HG03354 (cell line): ENCODE results near the gene CIAPIN1.

Experiments used
- ATAC-seq: cut with Tn5 transposase; IDR thresholded peaks from one replicate; pipeline ENCODE4 v1.9.1; 2021; ENCODE audit warnings: mild to moderate bottlenecking; ENCODE audit not compliant: unreplicated experiment, poor library complexity, severe bottlenecking

The CIAPIN1 gene

GRCh38 chr16:57477531-57478202, 30.5 kb upstream of the CIAPIN1 start:
- no peak for ATAC-seq

DNA sequence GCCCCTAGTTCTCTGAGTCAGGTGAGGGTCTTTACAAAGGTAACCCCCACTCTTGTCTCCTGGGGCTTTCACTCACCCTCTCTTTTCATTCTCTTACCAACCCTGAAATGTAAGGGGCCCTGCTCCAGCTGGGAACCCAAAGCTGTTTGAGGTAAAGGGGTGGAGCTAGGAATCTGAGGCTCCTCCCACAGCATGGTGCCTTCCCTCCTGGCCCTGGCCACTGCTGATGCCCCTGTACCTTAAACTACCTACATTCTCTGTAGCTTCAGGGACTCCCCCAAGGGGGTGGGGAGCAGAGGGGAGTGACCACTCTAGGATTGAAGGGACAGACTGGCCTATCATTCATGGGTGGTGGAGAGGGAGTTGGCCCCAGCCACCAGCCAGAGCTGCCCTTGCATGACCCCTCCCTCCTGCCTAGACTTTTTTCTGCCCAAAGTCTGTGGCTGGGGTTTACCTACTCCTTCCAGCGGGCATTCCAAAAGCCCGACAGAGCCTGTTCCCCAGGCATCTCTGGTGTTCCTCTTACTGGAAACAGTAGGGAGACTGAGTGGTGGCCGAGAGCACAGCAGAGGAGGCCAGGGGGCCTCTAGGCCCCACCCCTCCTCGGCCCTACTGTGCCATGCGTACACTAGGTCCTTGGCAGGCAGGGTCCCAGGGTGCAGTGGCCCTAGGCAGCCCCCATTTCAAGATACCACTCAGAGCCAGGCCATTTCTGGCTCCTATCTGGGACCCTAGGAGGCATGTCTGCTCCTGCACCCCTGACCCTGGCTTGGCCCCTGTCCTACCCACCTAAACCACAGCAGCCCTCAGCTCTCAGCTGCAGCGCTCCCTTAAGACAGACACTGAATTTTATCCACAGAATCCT, 29.6 kb upstream of the CIAPIN1 start:
- ATAC-seq, result no peak

- ATAC-seq, result peak; percentile 98
Measured at GRCh38 chr16:57475711-57476339, 28.6 kb upstream of the CIAPIN1 start.

DNA sequence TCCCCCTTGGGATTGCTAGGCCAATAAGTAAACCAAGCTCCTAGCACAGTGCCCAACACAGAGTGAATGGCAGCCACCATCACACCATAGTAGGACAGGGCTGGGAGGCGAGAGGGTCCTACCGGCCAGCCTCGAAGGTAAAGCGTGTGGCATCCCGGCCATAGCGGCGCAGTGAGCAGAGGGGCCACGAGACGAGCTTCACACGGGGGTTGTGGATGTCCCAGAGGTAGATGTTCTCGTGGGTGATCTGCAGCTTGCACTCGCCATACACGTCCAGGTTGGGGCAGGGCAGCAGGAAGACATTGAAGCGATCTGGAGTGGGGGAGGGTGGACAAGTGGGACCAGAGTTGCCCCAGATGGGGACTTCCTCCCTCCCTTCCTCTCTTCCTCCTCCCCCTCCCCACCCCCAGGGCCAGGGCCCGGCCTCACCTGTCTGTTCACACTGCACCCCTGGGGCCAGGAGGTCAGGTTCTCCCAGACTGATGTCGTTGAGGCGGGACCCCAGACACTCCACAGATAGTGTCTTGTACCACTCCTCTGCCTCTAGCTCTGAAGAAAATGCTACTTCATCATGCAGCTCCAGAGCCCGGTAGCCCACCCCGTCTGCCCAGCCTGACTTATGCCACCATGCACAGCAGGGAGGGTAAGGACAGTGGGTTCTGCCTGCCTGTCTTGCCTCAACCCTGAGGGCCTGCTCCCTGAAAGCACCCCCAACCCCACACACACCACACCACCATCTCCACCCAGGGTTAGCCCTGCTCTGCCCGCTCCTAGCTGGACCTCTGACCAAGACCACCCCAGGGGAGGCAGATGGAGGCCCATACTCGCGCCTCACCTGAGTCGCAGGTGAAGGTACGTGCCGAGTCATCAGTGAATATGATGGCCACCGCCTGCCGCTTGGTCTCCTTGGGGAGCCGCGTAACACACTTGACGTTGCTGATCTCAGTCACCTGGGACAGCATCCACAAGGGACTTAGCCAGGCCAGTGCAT, 27.8 kb upstream of the CIAPIN1 start:
- no peak for ATAC-seq

GRCh38 chr16:57473906-57474305, 26.7 kb upstream of the CIAPIN1 start:
- no peak for ATAC-seq

GRCh38 chr16:57473176-57473840, 26.1 kb upstream of the CIAPIN1 start:
- no peak for ATAC-seq

DNA sequence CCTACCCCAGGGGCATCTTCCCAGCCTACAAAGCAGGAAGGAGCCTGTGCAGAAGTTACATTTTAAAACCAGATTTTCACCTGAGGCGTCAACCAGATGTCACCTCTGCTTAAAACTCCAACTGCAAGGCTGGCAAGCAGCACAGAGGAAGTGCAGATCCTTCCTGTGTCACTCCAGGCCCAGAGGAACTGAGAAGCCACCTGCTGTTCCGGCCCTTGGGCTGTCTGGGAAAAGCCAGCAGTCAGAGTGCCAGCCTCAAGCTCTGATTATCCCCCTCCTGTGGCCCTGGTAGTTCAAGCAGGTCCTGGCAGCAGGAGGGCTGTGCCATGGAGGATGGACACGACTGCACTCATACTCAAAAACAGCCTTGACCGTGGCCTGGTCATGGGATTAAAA, 25.5 kb upstream of the CIAPIN1 start:
- no peak for ATAC-seq

GRCh38 chr16:57471852-57472664, 24.9 kb upstream of the CIAPIN1 start:
- ATAC-seq, result no peak

- ATAC-seq, result no peak
Measured at GRCh38 chr16:57471209-57471608, 24.0 kb upstream of the CIAPIN1 start.

GRCh38 chr16:57470711-57471110, 23.5 kb upstream of the CIAPIN1 start:
- ATAC-seq, result no peak

- ATAC-seq, result no peak
Measured at GRCh38 chr16:57469917-57470470, 22.8 kb upstream of the CIAPIN1 start.

DNA sequence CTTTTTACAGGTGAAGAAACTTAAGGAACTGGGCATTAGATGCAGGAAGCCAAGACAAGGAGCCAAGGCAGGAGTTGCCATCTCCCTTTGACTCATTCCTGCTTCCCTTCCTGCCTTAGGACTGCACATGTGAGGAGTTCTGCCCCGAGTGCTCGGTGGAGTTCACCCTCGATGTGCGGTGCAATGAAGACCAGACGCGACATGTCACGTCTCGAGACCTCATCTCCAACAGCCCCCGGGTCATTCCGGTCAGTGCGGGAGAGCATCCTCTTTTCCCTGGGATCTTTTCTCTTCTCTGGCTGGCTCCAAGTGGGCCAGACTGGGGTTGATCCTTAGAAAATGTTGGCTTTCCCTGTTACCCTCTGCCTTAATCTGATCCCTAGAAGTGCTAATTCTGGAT, 21.9 kb upstream of the CIAPIN1 start:
- no peak for ATAC-seq

DNA sequence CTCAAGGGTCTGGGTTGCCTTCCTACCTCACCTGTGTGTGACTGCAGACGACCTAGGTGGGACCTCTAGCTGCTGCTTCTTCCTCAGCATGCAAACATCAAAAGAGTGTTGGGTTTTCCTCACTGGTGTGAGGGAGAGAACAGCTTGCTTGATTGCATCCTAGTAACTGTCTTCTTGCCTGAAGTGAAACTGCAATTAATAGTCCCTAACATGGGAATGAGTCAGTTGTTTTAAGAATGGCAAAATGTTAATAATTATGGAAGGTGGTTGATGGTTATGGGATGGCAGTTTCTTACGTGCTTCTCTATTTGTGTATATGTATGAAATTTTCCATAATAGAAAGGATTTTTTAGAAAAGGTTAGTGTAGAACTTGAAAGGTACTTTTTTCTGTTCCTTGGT, 21.2 kb upstream of the CIAPIN1 start:
- ATAC-seq, result no peak

DNA sequence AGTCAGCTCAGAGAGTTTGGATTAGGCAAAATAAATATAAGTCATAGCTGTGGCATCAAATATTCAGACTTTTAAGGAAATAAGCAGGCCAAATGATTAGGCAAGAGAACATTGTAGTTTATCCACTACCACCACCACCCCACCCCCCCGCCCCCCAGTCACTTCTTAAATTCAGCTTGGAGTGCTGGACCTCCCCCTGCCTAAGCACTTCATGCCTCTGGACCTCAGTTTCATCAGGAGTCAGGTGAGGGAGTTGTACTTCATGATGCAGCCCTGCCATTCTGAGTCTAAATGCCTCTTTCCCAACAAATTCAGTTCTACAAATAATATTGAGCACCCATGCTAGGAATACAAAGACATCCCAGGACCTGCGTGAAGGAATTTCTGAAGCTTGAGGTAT, 17.3 kb upstream of the CIAPIN1 start:
- ATAC-seq, result no peak

GRCh38 chr16:57462978-57463362, 15.8 kb upstream of the CIAPIN1 start:
- peak; percentile 28 for ATAC-seq

DNA sequence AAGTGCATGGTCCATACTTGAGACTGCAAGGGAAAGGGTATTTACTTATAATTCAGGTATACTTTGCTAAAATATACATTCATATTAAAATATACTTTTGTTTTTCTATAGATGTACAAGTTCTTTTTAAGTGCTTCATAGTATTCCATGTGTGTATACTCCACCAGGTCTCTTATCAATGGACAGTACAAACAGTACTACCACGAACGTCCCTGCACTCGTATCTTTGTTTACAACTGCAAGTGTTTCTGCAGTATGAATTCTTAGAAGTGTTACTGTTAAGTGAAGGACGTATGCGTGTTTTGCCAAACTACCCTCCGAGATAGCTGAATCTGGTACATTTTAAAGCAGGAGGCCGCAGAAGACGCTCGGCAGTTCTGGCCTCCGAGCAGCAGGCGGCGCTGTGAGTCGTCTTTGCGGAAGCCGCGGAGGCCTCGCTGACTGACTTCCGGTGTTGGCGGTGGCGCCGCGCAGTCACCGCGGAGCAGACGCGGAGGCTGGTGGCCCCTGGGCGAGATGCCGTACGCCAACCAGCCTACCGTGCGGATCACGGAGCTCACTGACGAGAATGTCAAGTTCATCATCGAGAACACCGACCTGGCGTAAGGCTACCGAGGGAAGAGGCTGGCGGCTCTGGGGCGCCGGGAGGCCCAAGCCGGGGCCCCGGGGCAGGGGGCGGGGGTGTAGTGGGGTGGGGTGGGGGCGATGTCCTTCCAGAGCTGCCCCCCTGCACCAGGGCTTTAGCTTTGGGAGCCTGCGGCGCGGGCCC, 15.2 kb upstream of the CIAPIN1 start, which contains the start of gene POLR2C:
Gene POLR2C, plus strand, starts transcription at position 471 of the 769 bp plus-strand sequence. Its CDS starts 46 bp downstream, at position 517.
- peak; percentile 89 for ATAC-seq

DNA sequence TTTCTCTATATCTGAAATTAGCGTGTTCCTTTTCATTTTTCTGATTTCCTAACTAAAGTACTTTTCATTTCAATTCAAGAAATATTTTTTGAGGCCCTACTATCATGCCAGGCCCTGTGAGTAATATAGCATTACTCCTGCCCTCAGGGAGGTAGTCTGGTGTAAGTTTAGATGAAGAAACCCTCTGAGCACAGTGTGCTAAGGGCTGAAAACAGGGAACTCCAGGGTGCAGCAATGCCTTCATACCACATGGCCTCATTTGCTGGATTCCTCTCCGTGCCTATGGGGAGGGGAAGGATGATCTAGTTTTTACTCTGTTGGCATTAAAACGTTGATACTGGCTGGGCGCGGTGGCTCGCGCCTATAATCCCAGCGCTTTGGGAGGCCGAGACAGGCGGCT, 4.8 kb upstream of the CIAPIN1 start:
- ATAC-seq, result no peak
